ENCODE results near the gene RAPGEF2. TPM values are rescaled to one million over a fixed set of nuclear protein-coding genes. Genes with fewer than 3 reads are reported as not detected.
"Not testable (repeated sequence)": the region's sequence is repeated elsewhere in the genome, so short reads cannot be mapped to it uniquely, and the experiment has no call there.

The RAPGEF2 gene
- total RNA-seq, 1 experiment from 2014 or later: 37.1 TPM

DNA sequence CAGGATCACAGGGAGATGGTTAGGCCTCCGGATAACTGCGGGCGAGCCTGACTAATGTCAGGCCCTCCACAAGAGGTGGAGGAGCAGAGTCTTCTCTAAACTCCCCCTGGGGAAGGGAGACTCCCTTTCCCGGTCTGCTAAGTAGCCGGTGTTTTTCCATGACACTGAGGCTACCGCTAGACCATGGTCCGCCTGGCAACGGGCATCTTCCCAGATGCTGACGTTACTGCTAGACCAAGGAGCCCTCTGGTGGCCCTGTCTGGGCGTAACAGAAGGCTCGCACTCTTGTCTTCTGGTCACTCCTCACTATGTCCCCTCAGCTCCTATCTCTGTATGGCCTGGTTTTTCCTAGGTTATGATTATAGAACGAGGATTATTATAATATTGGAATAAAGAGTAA is 213.0 kb downstream of the RAPGEF2 start:
- H4K5ac ChIP-seq (ENCODE audit: insufficient read length, low read depth, low read length); H3K56ac ChIP-seq (ENCODE audit: insufficient read length, low read depth, low read length); H3K27me3 Mint-ChIP-seq (ENCODE audit: low read depth); H3K4me2 ChIP-seq (ENCODE audit: insufficient read depth, insufficient read length, low read length); H3K23ac ChIP-seq (ENCODE audit: insufficient read length, low read depth, low read length); H3K9ac ChIP-seq (ENCODE audit: extremely low read depth, insufficient read length, low read length); H3T11ph ChIP-seq (ENCODE audit: low read length); H4K20me1 ChIP-seq (ENCODE audit: control insufficient read depth, insufficient read depth, insufficient read length); H4K8ac ChIP-seq (replicated peaks; ENCODE audit: insufficient read length, low read depth, low read length); H3K23me2 ChIP-seq (ENCODE audit: insufficient read length, low read depth, low read length, poor library complexity, severe bottlenecking); H3K4me3 Mint-ChIP-seq; H4K91ac ChIP-seq (ENCODE audit: insufficient read length, low read depth, low read length); H3K9me3 Mint-ChIP-seq; H2AK5ac ChIP-seq (ENCODE audit: insufficient read length, low read length); H3K79me1 ChIP-seq (ENCODE audit: insufficient read depth, low read depth, low read length, poor library complexity, severe bottlenecking); H3K79me2 ChIP-seq (ENCODE audit: insufficient read depth, low read length); H2BK12ac ChIP-seq (ENCODE audit: insufficient read length, low read depth, low read length); H2AFZ ChIP-seq (ENCODE audit: low read length); H2BK20ac ChIP-seq (ENCODE audit: low read depth, low read length, poor library complexity, severe bottlenecking); H3K27ac ChIP-seq (ENCODE audit: insufficient read length, low read depth, low read length); H3K9me3 ChIP-seq (ENCODE audit: control insufficient read depth, low read depth, low read length); H3K27me3 ChIP-seq (ENCODE audit: insufficient read depth, low read length); H3K14ac ChIP-seq (ENCODE audit: insufficient read depth, low read length); H3K18ac ChIP-seq (ENCODE audit: insufficient read length, low read depth, low read length); H3K4ac ChIP-seq (ENCODE audit: low read depth, low read length); H3K4me1 Mint-ChIP-seq; H2BK120ac ChIP-seq (ENCODE audit: low read depth, low read length, poor library complexity, severe bottlenecking); H2BK5ac ChIP-seq (ENCODE audit: insufficient read length, low read length); H2BK15ac ChIP-seq (ENCODE audit: low read depth, low read length); H3K4me1 ChIP-seq (ENCODE audit: insufficient read depth, low read length): not testable (repeated sequence)
- Mint-ChIP-seq H3K36me3 (ENCODE audit: insufficient read depth in 1 of 3, low read depth in 3 of 3) (peaks cover 10 to 15% (median 11%) of the 10 kb centered on the region in 3 experiments; a peak in 5 of 7 replicates), H3K27ac (peak overlapping the region; percentile 1 to 72 (median 4); a peak in 4 of 7 replicates)
- DNase-seq: peak; percentile 90
- TF ChIP-seq CTCF (conservative IDR thresholded peaks at IDR 0.05): peak; percentile 78
- WGBS (ENCODE audit: extremely low coverage, insufficient read length, low lambda C conversion rate): no CpG with 5 or more reads among the region's 12 CpGs
